GM23338 (cell line): Measurements from ENCODE around the gene XRN1.

Source experiments
- CREB1 ChIP-seq: fragments of 250-450 bp; sonication (Bioruptor Pico); IDR thresholded peaks from 2 replicates; pipeline ENCODE4 v1.5.0; 2020; ENCODE audit warnings: low read depth, mild to moderate bottlenecking, moderate library complexity
- EZH2 ChIP-seq: fragments of 200-600 bp; sonication (generic); IDR thresholded peaks from one replicate; pipeline ENCODE4 v1.8.0; 2017; ENCODE audit warnings: antibody characterized with exemption, mild to moderate bottlenecking, low read depth; ENCODE audit not compliant: unreplicated experiment
- EZH2phosphoT487 ChIP-seq: fragments of 200-600 bp; sonication (generic); IDR thresholded peaks from one replicate; pipeline ENCODE4 v1.8.1; 2018; ENCODE audit warnings: antibody characterized with exemption; ENCODE audit not compliant: unreplicated experiment
- JUNB ChIP-seq: IDR thresholded peaks from one replicate; pipeline ENCODE4 v1.6.1; 2016; ENCODE audit warnings: antibody characterized with exemption; ENCODE audit not compliant: unreplicated experiment
- NANOG ChIP-seq: IDR thresholded peaks from 2 replicates; pipeline ENCODE4 v1.6.1; 2016; ENCODE audit warnings: antibody characterized with exemption, borderline replicate concordance
- POLR2AphosphoS5 ChIP-seq: IDR thresholded peaks from 2 replicates; pipeline ENCODE4 v1.6.1; 2016; ENCODE audit warnings: antibody characterized with exemption, low read depth
- STAT1 ChIP-seq: IDR thresholded peaks from one replicate; pipeline ENCODE4 v1.6.1; 2016; ENCODE audit warnings: antibody characterized with exemption; ENCODE audit not compliant: unreplicated experiment
- ZNF114 ChIP-seq: fragments of 250-450 bp; sonication (Bioruptor Pico); IDR thresholded peaks from 2 replicates; pipeline ENCODE4 v1.5.0; 2020; ENCODE audit warnings: mild to moderate bottlenecking, moderate library complexity
- ZNF331 ChIP-seq: fragments of 250-450 bp; sonication (Bioruptor Pico); IDR thresholded peaks from 2 replicates; pipeline ENCODE4 v1.5.0; 2020; ENCODE audit warnings: low read depth, mild to moderate bottlenecking, moderate library complexity
- TF ChIP-seq, protein P1 (sequence below), 2 experiments: fragments of 200-600 bp in 1 of 2; sonication (generic) in 1 of 2; conservative IDR thresholded peaks; 2 replicates each; pipeline versions ENCODE4 v1.5.1 to v1.6.1; 2016 to 2017; ENCODE audit warnings: antibody characterized with exemption in 2 of 2, low read depth in 2 of 2, mild to moderate bottlenecking in 2 of 2, moderate library complexity in 1 of 2
- TF ChIP-seq, protein P2 (sequence below): IDR thresholded peaks from one replicate; pipeline ENCODE4 v1.6.1; 2018; ENCODE audit warnings: antibody characterized with exemption; ENCODE audit not compliant: unreplicated experiment
- TF ChIP-seq, protein P3 (sequence below): IDR thresholded peaks from 2 replicates; pipeline ENCODE4 v1.6.1; 2016; ENCODE audit warnings: antibody characterized with exemption
- TF ChIP-seq, protein P4 (sequence below): fragments of 250-450 bp; sonication (Bioruptor Pico); IDR thresholded peaks from 2 replicates; pipeline ENCODE4 v1.5.0; 2020; ENCODE audit warnings: mild to moderate bottlenecking, moderate library complexity

DNA sequence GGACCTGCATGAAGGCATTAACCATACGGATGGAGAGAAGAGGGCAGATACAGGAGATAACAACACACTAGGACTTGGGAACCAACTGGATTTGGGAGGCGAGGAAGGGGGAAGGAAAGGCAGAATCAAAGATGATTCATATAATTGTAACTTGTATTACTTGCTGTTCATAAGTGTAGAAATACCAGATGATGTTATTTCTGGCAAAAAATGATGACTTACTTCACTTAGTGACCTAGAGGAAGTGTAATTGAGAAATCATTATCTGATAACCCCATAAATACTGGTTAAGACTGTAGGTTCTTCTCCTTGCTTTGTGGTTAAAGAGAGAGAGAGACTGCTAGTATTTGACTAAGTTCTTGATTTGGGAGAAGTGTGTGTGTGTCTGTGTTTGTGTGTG lies 172.0 kb downstream of the XRN1 start:
- TF ChIP-seq, protein P1, sequence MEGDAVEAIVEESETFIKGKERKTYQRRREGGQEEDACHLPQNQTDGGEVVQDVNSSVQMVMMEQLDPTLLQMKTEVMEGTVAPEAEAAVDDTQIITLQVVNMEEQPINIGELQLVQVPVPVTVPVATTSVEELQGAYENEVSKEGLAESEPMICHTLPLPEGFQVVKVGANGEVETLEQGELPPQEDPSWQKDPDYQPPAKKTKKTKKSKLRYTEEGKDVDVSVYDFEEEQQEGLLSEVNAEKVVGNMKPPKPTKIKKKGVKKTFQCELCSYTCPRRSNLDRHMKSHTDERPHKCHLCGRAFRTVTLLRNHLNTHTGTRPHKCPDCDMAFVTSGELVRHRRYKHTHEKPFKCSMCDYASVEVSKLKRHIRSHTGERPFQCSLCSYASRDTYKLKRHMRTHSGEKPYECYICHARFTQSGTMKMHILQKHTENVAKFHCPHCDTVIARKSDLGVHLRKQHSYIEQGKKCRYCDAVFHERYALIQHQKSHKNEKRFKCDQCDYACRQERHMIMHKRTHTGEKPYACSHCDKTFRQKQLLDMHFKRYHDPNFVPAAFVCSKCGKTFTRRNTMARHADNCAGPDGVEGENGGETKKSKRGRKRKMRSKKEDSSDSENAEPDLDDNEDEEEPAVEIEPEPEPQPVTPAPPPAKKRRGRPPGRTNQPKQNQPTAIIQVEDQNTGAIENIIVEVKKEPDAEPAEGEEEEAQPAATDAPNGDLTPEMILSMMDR (conservative IDR thresholded peaks at IDR 0.05; ENCODE audit: low read depth in 2 of 2) = no peak
- TF ChIP-seq EZH2 (no peak), POLR2AphosphoS5 (no peak), CREB1 (CRISPR knock-in tag) (no peak), EZH2phosphoT487 (no peak), JUNB (no peak), ZNF331 (CRISPR knock-in tag) (no peak), STAT1 (no peak), NANOG (no peak), ZNF114 (CRISPR knock-in tag) (no peak)
- TF ChIP-seq, protein P2, sequence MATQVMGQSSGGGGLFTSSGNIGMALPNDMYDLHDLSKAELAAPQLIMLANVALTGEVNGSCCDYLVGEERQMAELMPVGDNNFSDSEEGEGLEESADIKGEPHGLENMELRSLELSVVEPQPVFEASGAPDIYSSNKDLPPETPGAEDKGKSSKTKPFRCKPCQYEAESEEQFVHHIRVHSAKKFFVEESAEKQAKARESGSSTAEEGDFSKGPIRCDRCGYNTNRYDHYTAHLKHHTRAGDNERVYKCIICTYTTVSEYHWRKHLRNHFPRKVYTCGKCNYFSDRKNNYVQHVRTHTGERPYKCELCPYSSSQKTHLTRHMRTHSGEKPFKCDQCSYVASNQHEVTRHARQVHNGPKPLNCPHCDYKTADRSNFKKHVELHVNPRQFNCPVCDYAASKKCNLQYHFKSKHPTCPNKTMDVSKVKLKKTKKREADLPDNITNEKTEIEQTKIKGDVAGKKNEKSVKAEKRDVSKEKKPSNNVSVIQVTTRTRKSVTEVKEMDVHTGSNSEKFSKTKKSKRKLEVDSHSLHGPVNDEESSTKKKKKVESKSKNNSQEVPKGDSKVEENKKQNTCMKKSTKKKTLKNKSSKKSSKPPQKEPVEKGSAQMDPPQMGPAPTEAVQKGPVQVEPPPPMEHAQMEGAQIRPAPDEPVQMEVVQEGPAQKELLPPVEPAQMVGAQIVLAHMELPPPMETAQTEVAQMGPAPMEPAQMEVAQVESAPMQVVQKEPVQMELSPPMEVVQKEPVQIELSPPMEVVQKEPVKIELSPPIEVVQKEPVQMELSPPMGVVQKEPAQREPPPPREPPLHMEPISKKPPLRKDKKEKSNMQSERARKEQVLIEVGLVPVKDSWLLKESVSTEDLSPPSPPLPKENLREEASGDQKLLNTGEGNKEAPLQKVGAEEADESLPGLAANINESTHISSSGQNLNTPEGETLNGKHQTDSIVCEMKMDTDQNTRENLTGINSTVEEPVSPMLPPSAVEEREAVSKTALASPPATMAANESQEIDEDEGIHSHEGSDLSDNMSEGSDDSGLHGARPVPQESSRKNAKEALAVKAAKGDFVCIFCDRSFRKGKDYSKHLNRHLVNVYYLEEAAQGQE = no peak
- TF ChIP-seq, protein P3, sequence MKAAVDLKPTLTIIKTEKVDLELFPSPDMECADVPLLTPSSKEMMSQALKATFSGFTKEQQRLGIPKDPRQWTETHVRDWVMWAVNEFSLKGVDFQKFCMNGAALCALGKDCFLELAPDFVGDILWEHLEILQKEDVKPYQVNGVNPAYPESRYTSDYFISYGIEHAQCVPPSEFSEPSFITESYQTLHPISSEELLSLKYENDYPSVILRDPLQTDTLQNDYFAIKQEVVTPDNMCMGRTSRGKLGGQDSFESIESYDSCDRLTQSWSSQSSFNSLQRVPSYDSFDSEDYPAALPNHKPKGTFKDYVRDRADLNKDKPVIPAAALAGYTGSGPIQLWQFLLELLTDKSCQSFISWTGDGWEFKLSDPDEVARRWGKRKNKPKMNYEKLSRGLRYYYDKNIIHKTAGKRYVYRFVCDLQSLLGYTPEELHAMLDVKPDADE = no peak
- TF ChIP-seq, protein P4, sequence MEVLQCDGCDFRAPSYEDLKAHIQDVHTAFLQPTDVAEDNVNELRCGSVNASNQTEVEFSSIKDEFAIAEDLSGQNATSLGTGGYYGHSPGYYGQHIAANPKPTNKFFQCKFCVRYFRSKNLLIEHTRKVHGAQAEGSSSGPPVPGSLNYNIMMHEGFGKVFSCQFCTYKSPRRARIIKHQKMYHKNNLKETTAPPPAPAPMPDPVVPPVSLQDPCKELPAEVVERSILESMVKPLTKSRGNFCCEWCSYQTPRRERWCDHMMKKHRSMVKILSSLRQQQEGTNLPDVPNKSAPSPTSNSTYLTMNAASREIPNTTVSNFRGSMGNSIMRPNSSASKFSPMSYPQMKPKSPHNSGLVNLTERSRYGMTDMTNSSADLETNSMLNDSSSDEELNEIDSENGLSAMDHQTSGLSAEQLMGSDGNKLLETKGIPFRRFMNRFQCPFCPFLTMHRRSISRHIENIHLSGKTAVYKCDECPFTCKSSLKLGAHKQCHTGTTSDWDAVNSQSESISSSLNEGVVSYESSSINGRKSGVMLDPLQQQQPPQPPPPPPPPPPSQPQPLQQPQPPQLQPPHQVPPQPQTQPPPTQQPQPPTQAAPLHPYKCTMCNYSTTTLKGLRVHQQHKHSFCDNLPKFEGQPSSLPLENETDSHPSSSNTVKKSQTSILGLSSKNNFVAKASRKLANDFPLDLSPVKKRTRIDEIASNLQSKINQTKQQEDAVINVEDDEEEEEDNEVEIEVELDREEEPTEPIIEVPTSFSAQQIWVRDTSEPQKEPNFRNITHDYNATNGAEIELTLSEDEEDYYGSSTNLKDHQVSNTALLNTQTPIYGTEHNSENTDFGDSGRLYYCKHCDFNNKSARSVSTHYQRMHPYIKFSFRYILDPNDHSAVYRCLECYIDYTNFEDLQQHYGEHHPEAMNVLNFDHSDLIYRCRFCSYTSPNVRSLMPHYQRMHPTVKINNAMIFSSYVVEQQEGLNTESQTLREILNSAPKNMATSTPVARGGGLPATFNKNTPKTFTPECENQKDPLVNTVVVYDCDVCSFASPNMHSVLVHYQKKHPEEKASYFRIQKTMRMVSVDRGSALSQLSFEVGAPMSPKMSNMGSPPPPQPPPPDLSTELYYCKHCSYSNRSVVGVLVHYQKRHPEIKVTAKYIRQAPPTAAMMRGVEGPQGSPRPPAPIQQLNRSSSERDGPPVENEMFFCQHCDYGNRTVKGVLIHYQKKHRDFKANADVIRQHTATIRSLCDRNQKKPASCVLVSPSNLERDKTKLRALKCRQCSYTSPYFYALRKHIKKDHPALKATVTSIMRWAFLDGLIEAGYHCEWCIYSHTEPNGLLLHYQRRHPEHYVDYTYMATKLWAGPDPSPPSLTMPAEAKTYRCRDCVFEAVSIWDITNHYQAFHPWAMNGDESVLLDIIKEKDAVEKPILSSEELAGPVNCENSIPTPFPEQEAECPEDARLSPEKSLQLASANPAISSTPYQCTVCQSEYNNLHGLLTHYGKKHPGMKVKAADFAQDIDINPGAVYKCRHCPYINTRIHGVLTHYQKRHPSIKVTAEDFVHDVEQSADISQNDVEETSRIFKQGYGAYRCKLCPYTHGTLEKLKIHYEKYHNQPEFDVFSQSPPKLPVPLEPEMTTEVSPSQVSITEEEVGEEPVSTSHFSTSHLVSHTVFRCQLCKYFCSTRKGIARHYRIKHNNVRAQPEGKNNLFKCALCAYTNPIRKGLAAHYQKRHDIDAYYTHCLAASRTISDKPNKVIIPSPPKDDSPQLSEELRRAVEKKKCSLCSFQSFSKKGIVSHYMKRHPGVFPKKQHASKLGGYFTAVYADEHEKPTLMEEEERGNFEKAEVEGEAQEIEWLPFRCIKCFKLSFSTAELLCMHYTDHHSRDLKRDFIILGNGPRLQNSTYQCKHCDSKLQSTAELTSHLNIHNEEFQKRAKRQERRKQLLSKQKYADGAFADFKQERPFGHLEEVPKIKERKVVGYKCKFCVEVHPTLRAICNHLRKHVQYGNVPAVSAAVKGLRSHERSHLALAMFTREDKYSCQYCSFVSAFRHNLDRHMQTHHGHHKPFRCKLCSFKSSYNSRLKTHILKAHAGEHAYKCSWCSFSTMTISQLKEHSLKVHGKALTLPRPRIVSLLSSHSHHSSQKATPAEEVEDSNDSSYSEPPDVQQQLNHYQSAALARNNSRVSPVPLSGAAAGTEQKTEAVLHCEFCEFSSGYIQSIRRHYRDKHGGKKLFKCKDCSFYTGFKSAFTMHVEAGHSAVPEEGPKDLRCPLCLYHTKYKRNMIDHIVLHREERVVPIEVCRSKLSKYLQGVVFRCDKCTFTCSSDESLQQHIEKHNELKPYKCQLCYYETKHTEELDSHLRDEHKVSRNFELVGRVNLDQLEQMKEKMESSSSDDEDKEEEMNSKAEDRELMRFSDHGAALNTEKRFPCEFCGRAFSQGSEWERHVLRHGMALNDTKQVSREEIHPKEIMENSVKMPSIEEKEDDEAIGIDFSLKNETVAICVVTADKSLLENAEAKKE (CRISPR knock-in tag) = no peak
